Activated naive CD8-positive, alpha-beta T cell treated with anti-CD3 and anti-CD28 coated beads for 36 hours (primary cell): ENCODE results near the gene PDE1C. TPM values are rescaled to one million over a fixed set of nuclear protein-coding genes. Genes with fewer than 3 reads are reported as not detected.
A peak's percentile ranks its signal among the peaks of the same experiment; 100 is the strongest.

Source experiments
- DNase-seq: peaks from one replicate; pipeline ENCODE4 v3.0.0; 2021
- H3K27ac Mint-ChIP-seq: one replicate; pipeline ENCODE4 v1.8.0; 2022; ENCODE audit warnings: mild to moderate bottlenecking, moderate library complexity, mixed read lengths
- H3K27me3 Mint-ChIP-seq: one replicate; pipeline ENCODE4 v1.8.0; 2022; ENCODE audit warnings: mild to moderate bottlenecking, mixed read lengths
- H3K36me3 Mint-ChIP-seq: one replicate; pipeline ENCODE4 v1.8.0; 2021; ENCODE audit warnings: mild to moderate bottlenecking, mixed read lengths
- H3K4me1 Mint-ChIP-seq: one replicate; pipeline ENCODE4 v1.8.0; 2021; ENCODE audit warnings: mixed read lengths
- H3K4me3 Mint-ChIP-seq: one replicate; pipeline ENCODE4 v1.8.0; 2022; ENCODE audit warnings: mild to moderate bottlenecking, moderate library complexity, mixed read lengths
- H3K9me3 Mint-ChIP-seq: one replicate; pipeline ENCODE4 v1.8.0; 2022; ENCODE audit warnings: mixed read lengths
- total RNA-seq, 2 experiments: library from RNA; stranded (reverse); gene quantifications; one replicate each; pipeline ENCODE4 v1.2.3, GENCODE V29; 2021

The PDE1C gene
- total RNA-seq, 2 experiments from 2014 or later: not detected

DNA sequence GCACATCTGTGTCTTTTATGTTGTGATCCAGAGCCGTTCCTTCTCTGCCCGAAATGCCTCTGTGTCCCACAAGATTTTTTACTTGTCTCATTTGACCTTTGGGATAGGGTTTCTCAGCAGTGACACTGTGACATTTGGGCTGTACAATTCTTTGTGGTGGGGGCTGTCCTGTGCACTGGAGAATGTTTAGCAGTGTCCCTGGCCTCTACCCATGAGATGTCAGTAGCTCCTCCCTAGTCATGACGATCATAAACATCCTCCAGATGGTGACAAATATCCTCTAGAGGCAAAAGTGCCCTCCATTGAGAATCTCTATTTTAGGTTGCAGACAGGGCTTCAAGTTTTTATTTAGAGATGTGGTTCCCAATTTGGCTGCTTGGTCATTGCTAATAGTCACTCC lies 291.9 kb downstream of the PDE1C start:
- H3K4me3 Mint-ChIP-seq: no peak overlapping the region
- no peaks in the 10 kb centered on the region for H3K4me1 Mint-ChIP-seq
- no peaks in the 10 kb centered on the region for H3K27me3 Mint-ChIP-seq
- no peak for DNase-seq
- no peaks in the 10 kb centered on the region for H3K36me3 Mint-ChIP-seq
- no peaks in the 10 kb centered on the region for H3K9me3 Mint-ChIP-seq
- no peak overlapping the region for H3K27ac Mint-ChIP-seq

DNA sequence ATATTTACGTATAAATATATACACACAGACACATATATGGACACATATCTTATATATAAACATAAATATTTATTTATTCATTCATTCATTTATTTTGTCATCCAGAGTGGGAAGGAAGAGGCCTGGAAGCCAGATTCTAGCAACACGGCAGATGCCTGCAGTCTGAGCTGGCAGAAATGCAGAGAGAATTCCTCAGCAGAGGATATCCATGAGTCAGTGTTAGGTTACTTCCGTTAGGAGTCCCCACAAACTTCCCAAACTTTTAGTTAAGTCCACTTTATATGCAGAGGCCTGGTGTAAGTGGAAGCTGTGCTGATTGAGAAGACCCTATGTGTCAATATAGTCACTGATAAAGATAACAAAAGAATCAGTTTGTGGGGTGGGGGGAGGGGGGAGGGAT lies 293.6 kb downstream of the PDE1C start:
- Mint-ChIP-seq H3K9me3 (peaks cover 1% of the 10 kb centered on the region), H3K27me3 (no peaks in the 10 kb centered on the region), H3K4me1 (no peaks in the 10 kb centered on the region), H3K27ac (no peak overlapping the region), H3K4me3 (no peak overlapping the region), H3K36me3 (no peaks in the 10 kb centered on the region)
- DNase-seq: no peak

DNA sequence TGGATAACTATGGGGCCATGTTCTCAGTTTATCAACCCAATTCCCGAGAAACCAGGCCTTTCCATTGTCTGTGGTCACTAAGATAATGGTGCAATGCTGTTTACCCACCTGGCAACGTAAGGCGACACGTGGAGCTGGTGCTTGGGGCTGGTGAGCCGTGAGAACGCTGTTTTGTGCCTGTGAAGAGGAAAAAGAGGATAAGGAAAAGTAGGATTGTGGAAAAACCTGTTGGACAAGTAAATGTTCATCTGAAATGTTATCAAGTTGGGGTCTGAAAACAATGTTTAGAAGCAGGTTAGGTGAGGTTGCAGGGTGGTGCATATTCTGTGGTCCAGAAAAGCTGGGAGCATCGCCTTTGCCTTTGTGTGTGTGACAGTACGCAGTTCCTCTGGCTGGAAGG lies 294.7 kb downstream of the PDE1C start:
- no peak overlapping the region for H3K27ac Mint-ChIP-seq
- DNase-seq: no peak
- H3K27me3 Mint-ChIP-seq: no peaks in the 10 kb centered on the region
- H3K4me1 Mint-ChIP-seq: no peaks in the 10 kb centered on the region
- no peaks in the 10 kb centered on the region for H3K36me3 Mint-ChIP-seq
- H3K9me3 Mint-ChIP-seq: peaks cover 1% of the 10 kb centered on the region
- no peak overlapping the region for H3K4me3 Mint-ChIP-seq

DNA sequence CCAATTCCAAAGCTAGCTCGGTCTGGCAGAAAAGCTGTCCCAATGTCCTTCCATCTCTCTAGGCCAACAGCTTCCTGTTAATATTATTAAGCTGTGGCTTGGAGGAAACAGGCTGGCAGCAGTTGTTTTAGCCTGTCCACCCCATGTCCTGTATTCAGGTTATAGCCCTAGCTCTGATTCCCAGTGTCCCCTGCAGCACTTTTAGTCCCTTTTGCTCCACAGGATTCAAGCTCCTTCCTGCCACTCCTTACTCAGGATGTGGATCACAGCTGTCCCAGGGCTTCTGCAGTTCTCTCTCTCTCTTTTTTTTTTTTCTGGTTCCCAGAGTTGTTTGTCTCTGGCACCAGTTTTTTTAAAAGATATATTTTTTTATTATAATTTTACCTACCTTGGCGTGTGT lies 298.0 kb downstream of the PDE1C start:
- Mint-ChIP-seq H3K27ac (no peak overlapping the region), H3K4me1 (no peaks in the 10 kb centered on the region), H3K9me3 (peaks cover 1% of the 10 kb centered on the region), H3K27me3 (no peaks in the 10 kb centered on the region), H3K4me3 (no peak overlapping the region), H3K36me3 (no peaks in the 10 kb centered on the region)
- no peak for DNase-seq

DNA sequence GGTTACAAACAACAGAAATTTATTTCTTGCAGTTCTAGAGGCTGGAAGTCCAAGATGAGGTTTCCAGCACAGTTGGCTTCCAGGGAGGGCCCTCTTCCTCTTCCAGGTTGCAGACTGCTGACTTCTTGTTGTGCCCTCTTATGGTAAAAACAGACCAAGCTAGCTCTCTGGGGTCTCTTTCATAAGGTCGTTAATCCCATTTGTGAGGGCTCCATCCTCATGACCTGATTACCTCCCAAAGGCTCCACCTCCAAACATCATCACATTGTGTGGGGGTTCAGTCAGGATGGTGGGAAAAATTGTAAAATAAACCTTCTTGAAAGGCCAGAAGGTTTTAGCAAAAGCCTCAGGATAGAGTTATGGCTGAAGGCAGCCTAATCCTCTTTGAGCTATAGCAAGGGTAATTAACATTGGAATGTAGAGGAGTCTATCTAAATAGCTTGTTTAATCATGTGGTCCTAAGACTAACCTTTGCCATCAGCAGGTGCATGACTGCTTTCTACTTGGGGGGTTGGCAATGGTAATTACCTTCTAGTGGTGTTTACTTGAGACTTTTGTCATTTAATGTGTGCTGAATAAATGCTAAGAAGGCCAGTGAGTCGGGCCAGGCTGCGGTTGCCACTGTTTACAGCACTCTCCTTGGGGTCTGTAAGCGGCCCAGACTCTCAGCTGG lies 302.4 kb downstream of the PDE1C start:
- H3K27me3 Mint-ChIP-seq: no peaks in the 10 kb centered on the region
- no peak overlapping the region for H3K27ac Mint-ChIP-seq
- H3K4me1 Mint-ChIP-seq: no peaks in the 10 kb centered on the region
- no peak overlapping the region for H3K4me3 Mint-ChIP-seq
- H3K9me3 Mint-ChIP-seq: peaks cover 1% of the 10 kb centered on the region
- H3K36me3 Mint-ChIP-seq: no peaks in the 10 kb centered on the region
- no peak for DNase-seq

DNA sequence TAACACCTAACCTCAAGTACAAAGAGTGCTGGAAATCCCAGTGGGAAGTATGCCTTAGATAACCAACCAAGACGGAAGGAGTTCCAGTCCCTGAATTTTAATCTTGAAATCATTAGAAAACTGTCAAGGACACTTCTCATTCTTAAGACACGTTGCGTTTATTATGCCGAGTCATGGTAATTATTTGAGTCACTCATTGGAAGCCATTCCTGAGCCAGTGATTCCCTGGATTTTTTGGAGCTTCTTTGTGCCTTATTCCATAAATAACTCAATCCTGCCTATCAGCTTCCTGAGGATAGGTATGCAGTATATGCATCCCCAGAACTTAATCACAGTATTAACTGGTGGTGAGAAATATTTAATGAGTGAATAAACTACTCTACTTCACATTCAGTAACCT lies 305.7 kb downstream of the PDE1C start:
- no peak overlapping the region for H3K4me3 Mint-ChIP-seq
- H3K27ac Mint-ChIP-seq: no peak overlapping the region

DNA sequence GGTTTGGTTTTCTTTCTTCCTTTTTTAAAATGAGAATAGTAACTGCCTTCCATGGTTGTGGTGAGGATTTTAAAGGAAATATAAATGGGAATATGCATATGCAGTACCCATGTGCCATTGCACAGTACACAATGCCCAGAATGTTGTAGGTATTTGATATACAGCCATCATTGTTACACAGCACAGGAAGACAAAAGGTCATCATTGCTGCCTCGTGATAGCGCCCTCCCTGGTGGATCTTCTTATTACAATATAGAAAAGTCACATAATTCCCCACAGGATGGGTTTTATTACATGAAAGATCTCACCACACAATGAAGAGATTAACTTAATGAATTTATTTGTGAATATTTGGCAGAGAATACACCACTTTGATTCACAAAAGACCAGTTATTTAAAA lies 306.7 kb downstream of the PDE1C start:
- H3K4me3 Mint-ChIP-seq: no peak overlapping the region
- DNase-seq: no peak
- no peak overlapping the region for H3K27ac Mint-ChIP-seq
- no peaks in the 10 kb centered on the region for H3K36me3 Mint-ChIP-seq
- no peaks in the 10 kb centered on the region for H3K9me3 Mint-ChIP-seq
- no peaks in the 10 kb centered on the region for H3K27me3 Mint-ChIP-seq
- H3K4me1 Mint-ChIP-seq: no peaks in the 10 kb centered on the region

More for the DNA sequence above, 305.7 kb downstream of the PDE1C start:
- no peaks in the 10 kb centered on the region for H3K9me3 Mint-ChIP-seq
- no peaks in the 10 kb centered on the region for H3K27me3 Mint-ChIP-seq
- DNase-seq: no peak
- no peaks in the 10 kb centered on the region for H3K4me1 Mint-ChIP-seq
- H3K36me3 Mint-ChIP-seq: no peaks in the 10 kb centered on the region

DNA sequence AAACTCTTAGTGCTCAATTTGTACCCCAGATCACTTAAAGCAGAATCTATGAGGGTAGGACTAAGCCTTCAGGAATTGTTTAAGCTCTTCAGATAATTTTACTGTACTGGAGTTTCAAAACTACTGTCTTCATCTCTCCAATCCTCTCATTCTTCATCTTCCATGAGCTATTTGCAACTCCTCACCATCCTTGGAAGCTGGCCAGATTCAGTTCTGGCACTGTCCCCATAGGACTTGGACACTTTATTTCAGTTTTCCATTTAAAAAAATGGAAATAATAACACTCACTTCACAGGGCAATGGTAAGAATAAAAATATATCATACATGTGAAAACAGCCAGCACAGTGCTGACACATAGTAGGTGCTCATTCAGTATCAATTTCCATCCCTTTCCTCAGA lies 308.6 kb downstream of the PDE1C start:
- Mint-ChIP-seq H3K36me3 (no peaks in the 10 kb centered on the region), H3K4me3 (no peak overlapping the region), H3K27ac (no peak overlapping the region), H3K27me3 (no peaks in the 10 kb centered on the region), H3K4me1 (no peaks in the 10 kb centered on the region), H3K9me3 (no peaks in the 10 kb centered on the region)
- no peak for DNase-seq

DNA sequence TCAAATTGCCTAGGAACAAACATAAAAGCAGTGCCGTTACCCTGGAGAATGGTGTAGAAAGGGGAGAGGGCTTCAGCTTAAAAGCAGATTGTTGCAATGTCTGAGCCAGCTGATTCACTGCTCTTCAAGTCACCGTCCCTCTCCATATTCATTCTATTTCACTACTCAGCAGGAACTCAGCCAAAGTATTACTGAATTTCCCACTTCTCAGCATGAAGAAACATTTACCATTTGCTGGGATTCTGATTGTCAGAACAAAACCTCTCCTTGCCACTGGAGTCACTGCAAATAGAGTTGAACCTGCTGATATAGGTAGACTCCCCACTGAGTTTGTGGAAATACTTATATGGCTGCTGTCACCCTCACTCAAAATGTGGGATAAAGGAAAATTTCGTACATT lies 311.5 kb downstream of the PDE1C start:
- Mint-ChIP-seq H3K4me3 (no peak overlapping the region), H3K36me3 (no peaks in the 10 kb centered on the region), H3K27me3 (no peaks in the 10 kb centered on the region), H3K27ac (no peak overlapping the region), H3K9me3 (peaks cover 1% of the 10 kb centered on the region), H3K4me1 (no peaks in the 10 kb centered on the region)
- DNase-seq: no peak

DNA sequence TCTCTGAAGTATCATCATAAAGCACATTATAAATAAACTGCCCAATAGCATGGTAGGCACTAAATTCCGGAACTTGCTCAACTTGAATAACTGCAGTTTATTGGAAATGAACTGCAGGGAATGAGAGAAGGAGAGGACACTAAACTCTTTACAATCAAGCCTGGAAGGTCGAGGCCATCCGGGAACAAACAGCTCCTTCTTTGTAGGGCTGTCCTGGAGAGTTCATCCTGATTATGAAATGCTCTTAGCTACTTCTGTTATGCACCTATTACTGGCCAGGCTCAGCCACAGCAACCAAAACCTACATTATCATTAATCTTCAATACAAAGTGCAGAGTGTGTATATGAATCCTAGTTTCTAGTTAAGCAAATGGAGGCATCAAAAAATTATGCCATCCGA lies 318.5 kb downstream of the PDE1C start:
- Mint-ChIP-seq H3K27ac (no peak overlapping the region), H3K36me3 (no peaks in the 10 kb centered on the region)

DNA sequence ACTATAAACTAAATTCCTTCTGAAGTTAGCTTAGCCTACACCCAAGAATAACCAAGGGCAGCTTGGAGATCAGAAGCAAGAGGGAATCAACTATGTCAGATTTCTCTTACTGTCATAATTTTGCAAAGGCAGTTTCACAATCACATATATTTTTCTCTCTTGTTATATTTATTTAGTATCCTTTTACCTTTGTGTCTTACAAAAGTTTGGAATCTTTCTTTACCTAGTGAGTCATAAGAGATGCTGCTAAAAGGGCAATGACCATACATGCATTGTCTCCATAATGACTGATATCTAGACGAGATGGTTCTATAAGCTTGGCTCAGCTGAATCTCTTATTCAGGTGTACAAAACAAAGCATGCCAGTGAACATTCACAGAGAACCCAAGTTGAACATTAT lies 322.1 kb downstream of the PDE1C start:
- no peak for DNase-seq
- Mint-ChIP-seq H3K4me3 (no peak overlapping the region), H3K27me3 (peaks cover 11% of the 10 kb centered on the region), H3K4me1 (no peaks in the 10 kb centered on the region), H3K27ac (no peak overlapping the region), H3K36me3 (no peaks in the 10 kb centered on the region), H3K9me3 (no peaks in the 10 kb centered on the region)

More for the DNA sequence above, 318.5 kb downstream of the PDE1C start:
- Mint-ChIP-seq H3K4me1 (no peaks in the 10 kb centered on the region), H3K27me3 (no peaks in the 10 kb centered on the region), H3K4me3 (no peak overlapping the region), H3K9me3 (peaks cover 1% of the 10 kb centered on the region)
- no peak for DNase-seq

DNA sequence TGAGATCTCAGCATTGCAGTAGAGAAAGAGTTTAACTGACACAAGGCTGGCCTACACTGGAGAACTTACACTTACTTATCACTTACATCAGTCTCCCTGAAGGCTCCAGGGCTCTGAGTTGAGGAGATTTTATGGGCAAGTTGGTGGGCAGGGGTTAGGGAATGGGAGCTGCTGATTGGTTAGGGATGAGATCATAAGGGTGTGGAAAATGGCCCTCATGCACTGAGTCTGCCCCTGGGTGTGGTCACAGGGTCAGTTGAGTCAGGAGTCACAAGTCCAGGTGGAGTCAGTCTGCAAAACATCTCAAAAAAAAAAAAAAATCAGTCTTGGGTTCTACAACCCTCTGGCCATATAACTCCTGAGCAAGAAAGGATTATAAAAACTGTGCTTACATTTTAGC lies 322.7 kb downstream of the PDE1C start:
- H3K36me3 Mint-ChIP-seq: no peaks in the 10 kb centered on the region
- H3K27ac Mint-ChIP-seq: no peak overlapping the region
- no peak overlapping the region for H3K4me3 Mint-ChIP-seq
- DNase-seq: no peak
- H3K27me3 Mint-ChIP-seq: peaks cover 11% of the 10 kb centered on the region
- H3K4me1 Mint-ChIP-seq: no peaks in the 10 kb centered on the region
- no peaks in the 10 kb centered on the region for H3K9me3 Mint-ChIP-seq

DNA sequence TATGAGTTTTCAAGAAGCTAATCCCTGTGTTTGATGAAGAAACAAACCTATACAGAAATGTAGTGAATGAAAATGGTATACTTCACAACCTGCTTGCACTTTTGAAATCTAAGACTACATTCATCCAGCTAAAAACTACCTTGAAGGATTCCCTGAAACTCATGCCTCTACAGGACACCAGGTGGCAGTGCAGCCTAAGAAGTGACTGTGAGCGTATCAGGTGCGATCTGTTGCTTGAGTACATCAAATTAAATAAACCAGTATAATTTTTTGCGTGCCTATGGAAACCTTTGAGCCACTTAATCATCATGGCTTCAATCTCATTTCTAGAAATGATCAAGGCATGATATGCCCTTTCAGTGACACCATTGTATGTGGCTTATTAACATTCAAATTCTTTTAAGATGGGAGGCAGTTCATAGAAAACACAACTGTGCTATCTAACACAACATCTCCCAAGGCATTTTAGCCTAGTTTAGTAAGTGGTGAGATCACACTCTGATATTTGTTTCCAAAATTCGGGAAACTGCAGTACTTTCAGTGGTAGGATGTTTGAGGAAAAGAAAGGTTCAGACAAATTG lies 325.8 kb downstream of the PDE1C start:
- Mint-ChIP-seq H3K27me3 (peaks cover 11% of the 10 kb centered on the region), H3K27ac (no peak overlapping the region), H3K9me3 (no peaks in the 10 kb centered on the region), H3K36me3 (no peaks in the 10 kb centered on the region), H3K4me3 (no peak overlapping the region), H3K4me1 (no peaks in the 10 kb centered on the region)
- DNase-seq: peak; percentile 41

DNA sequence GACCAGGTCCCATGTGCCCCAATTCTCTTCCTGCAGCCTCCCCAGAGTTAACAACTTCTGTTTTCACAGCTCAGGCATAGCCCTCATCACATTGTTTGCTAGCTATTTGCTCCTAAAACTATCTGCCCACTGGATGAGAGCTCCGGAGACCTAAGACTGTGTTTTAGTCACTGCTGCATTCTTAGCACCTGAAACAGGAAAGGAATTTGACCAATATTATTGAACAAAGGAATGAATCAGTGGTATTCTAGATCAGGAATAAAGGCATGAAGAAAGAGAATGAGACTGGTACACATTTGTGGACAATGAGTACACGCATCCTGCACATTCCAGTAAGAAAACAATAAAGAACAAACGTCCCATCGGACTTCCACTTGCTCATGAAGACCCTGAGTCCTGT lies 328.4 kb downstream of the PDE1C start:
- no peak overlapping the region for H3K27ac Mint-ChIP-seq
- H3K27me3 Mint-ChIP-seq: peaks cover 11% of the 10 kb centered on the region
- H3K36me3 Mint-ChIP-seq: no peaks in the 10 kb centered on the region
- no peak overlapping the region for H3K4me3 Mint-ChIP-seq
- no peaks in the 10 kb centered on the region for H3K4me1 Mint-ChIP-seq
- no peaks in the 10 kb centered on the region for H3K9me3 Mint-ChIP-seq
- no peak for DNase-seq

DNA sequence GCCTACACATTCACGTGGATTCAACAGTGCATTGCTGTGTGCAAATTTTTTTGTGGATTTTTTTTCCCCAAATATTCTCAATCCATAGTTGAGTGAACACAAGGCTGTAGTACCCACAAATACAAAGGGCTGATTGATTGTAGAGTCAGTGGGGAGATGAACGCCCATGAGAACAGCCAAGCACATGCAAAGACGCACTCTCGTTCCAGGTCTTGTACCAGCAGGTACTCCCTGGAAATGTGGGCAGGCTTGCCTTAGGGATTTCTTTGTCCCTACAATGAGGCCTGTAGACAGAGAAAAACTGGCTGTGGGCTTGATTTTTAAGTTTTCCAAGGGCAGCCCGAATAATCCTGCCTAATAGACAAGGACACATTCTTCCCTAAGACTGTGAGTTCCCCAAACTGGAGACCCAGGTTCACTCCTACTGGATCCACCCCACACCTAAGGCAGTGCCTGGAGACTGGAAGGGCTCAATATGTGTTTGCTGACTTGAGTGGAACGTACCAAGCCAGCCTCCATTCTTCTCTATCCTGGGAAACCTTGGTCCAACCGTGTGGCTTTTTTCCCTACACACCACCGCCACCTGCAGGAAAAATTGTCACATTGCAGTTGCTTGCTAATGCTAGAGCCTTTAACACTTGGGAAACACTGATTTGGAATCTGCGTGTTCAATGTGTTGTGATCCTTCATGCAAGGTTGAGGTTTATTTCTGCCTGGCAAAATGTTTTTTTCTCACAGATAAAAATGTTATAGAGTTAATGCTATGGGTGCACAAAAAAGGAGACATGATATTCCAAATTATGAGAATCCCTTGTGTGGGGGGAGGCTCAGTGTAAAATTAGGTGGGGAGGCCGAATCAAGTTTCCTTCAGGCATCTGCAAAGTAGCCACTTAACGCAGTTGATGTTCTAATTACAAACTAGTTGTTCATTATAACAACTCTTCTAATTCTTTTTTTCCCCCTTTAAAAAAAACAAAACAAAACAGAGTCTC lies 333.9 kb downstream of the PDE1C start:
- DNase-seq: no peak

More for the DNA sequence above, 333.9 kb downstream of the PDE1C start:
- Mint-ChIP-seq H3K9me3 (no peaks in the 10 kb centered on the region), H3K4me1 (no peaks in the 10 kb centered on the region), H3K4me3 (no peak overlapping the region), H3K36me3 (no peaks in the 10 kb centered on the region), H3K27me3 (no peaks in the 10 kb centered on the region), H3K27ac (no peak overlapping the region)
